Right lobe of liver (tissue), 4 donors: ENCODE measurements around the gene STKLD1.

Source experiments
- POLR2A ChIP-seq: fragments of 450-650 bp; IDR thresholded peaks from one replicate; pipeline ENCODE4 v1.6.1; 2017; ENCODE audit warnings: antibody characterized with exemption, mild to moderate bottlenecking
- TF ChIP-seq, protein P1 (sequence below), 4 donors: fragments of 200-600 bp in 3 of 4; fragments of 450-650 bp in 1 of 4; IDR thresholded peaks; one replicate each; pipeline versions ENCODE4 v1.5.1 to v1.8.0; 2016 to 2022; ENCODE audit warnings: antibody characterized with exemption in 4 of 4, mild to moderate bottlenecking in 2 of 4
- donor health status: DM: no; HTN: no; CAD: no.
- donor health status: DM: no; HTN: no; CAD: no.
- donor health status: DM: no; HTN: yes; CAD: no.

DNA sequence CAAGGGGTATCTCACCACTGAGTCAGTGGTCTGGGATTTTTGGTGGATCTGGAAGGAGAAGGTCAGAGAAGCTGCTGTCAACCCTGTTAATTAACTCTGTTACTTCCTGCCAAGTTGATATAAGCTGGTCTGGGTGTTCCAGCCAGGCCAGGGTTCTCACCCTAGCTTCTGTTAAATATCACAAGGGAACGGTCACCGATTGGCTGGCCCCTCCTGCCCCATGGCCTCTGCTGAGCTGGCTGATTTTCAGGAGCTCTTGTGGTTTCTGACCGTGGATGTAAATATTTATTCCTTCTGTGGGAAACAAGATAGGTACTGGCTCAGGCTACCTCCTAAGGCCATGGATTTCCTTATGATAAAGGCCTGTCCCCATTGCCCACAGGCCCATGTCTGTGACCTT is 47.0 kb downstream of the STKLD1 start:
- TF ChIP-seq, protein P1, sequence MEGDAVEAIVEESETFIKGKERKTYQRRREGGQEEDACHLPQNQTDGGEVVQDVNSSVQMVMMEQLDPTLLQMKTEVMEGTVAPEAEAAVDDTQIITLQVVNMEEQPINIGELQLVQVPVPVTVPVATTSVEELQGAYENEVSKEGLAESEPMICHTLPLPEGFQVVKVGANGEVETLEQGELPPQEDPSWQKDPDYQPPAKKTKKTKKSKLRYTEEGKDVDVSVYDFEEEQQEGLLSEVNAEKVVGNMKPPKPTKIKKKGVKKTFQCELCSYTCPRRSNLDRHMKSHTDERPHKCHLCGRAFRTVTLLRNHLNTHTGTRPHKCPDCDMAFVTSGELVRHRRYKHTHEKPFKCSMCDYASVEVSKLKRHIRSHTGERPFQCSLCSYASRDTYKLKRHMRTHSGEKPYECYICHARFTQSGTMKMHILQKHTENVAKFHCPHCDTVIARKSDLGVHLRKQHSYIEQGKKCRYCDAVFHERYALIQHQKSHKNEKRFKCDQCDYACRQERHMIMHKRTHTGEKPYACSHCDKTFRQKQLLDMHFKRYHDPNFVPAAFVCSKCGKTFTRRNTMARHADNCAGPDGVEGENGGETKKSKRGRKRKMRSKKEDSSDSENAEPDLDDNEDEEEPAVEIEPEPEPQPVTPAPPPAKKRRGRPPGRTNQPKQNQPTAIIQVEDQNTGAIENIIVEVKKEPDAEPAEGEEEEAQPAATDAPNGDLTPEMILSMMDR (IDR thresholded peaks at IDR 0.05) = no peak
- no peak for TF ChIP-seq POLR2A
